Left hindlimb (tissue), 1 donor: ENCODE results near the gene ZNF14.
A peak's percentile ranks its signal among the peaks of the same experiment; 100 is the strongest.
"Not testable (repeated sequence)": the region's sequence is repeated elsewhere in the genome, so short reads cannot be mapped to it uniquely, and the experiment has no call there.

ENCODE experiments used
- DNase-seq: peaks from one replicate; pipeline ENCODE4 v3.0.0-alpha.2; 2018

ZNF14 gene

GRCh38 chr19:19732579-19733501 lies at the start of gene ZNF14:
ZNF14 (minus strand) TSS chr19:19733112; CDS start chr19:19732958, 154 bp downstream.
- DNase-seq = peak; percentile 94

DNA sequence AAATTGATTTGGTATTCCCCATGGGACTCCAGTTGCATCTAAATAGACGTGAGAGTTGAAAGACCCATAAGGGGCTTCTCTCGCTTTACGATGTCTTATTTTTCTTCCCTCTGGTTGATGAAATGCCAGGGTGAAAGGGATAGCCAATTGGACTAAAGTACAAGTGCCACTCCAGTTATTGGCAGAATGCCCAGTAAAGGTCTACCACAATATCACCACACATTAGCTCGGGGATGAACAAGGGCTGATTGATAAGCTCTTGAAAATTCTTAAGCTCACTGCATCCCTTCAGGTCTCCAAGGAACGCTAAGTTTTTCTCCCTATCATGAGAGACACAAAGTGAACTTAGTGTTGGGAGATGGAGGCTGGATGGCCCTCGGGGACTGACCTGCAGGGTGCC lies 48.9 kb upstream of the ZNF14 start:
- DNase-seq = not testable (repeated sequence)

DNA sequence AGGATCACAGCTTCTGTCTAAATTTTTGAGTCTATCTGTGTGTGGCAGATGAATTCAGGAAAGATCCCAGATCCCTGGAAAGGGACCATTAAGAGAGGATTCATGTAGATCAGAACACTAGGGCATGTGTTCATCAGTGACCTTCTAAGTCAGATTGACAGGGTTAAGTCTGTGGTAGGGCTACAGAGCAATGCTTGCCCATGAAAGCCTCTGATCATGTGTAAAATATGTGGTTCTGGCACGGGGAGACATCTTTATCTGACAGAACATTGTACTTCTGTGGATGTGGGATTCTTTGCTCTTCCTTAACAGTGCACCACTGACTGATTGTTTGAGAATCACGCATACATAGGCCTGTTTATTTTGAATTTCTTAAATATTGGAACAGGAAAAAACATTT lies 45.8 kb upstream of the ZNF14 start:
- no peak for DNase-seq

GRCh38 chr19:19777692-19778091 lies 44.8 kb upstream of the ZNF14 start:
- no peak for DNase-seq

- peak; percentile 98 for DNase-seq
These were observed 43.5 kb upstream of the ZNF14 start for GRCh38 chr19:19776206-19777008.

- DNase-seq = no peak
These were observed 42.9 kb upstream of the ZNF14 start for GRCh38 chr19:19775891-19776205.

DNA sequence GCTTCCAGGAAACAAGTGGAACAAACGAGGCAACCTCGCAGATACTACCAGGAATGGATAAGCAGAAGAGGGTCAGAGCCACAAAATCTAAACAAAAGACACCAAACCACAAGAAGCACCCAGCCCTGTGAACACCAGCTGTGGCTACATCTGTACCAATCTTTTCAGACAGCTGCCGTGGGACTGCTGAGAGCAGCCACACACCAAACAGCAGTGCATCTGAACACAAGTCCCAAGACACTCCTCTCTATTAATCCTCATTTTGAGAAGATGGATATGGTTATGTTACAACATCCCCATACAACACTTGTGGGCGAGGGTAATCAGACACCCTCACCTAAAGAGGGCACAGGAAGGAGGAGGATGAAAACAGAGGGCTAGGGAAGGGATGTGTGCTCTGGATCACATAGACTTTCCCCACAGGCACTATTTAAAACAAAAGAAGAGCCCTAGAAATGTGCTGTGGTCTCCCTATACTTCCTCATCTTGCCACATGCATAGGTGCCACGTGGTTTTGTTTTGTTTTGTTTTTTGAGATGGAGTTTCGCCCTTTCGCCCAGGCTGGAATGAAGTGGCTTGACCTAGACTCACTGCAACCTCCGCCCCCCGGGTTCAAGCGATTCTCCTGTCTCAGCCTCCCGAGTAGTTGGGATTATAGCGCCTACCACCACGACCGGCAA lies 41.6 kb upstream of the ZNF14 start:
- no peak for DNase-seq

- not testable (repeated sequence) for DNase-seq
These were observed 39.1 kb upstream of the ZNF14 start for GRCh38 chr19:19771963-19772362.

- DNase-seq = not testable (repeated sequence)
These were observed 37.1 kb upstream of the ZNF14 start for GRCh38 chr19:19769971-19770370.

DNA sequence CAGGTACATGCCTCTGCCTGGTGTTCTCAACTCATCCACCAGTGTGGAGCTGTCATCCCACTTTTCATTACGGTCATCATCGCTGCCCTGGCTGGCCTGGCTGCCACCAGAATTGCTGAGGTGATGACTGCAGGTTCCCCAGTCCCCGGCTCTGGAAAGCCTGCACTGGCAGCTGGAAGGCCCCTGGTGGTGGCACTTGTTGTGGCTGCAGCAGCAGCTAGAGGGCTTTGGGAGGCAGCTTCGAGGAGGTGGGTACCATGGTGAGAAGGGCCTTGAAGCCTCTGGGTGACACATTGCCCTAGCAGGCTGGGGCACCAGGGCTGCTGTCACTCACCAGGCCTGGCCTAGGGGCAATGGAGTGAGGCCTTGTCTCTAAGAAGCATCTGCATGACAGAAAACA lies 25.3 kb upstream of the ZNF14 start:
- DNase-seq = no peak

GRCh38 chr19:19752760-19753403 lies 20.0 kb upstream of the ZNF14 start:
- no peak for DNase-seq

GRCh38 chr19:19751846-19752245 lies 18.9 kb upstream of the ZNF14 start:
- DNase-seq = no peak

GRCh38 chr19:19750842-19751790 lies 18.2 kb upstream of the ZNF14 start:
- no peak for DNase-seq

- no peak for DNase-seq
These were observed 17.3 kb upstream of the ZNF14 start for GRCh38 chr19:19749908-19750841.

DNA sequence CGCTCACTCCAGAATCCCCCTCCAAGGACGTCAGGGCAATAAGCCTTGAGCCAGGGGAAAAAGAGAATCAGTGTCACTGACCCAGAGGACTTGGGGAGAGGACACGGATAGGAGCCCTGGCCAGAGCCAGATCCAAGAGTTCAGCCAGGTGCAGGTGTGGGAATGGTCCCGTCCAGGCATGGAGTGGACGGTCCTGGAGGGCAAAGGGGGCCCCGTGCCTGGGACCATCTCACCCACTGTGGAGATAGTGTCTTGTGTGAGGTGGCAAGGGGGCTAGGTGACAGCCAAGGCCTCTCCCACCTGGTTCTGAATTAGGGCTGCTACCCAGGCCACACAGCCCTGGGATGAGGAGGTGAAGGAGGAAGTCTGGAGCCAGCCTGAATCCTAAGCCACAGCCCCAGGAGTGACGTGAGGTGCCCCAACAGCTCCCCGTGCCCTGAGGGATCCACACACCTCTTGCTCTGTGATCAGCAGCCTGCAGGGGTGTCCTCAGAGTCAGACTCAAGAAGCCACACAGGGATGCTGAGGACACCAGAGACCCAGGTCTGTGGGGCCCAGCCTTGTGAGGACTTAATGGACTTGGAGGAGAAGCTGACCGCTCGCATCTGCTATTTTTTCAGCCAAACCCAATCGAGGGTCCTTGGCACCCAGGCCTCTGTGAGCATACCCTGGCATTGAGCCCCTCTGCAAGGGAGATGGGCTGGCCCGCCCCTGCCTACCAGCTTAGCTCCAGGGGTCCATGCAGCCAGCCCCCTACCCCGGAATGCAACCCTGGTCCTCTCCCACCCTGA lies 16.4 kb upstream of the ZNF14 start:
- DNase-seq = no peak

GRCh38 chr19:19748249-19748938 lies 15.5 kb upstream of the ZNF14 start:
- no peak for DNase-seq

GRCh38 chr19:19747357-19748220 lies 14.7 kb upstream of the ZNF14 start:
- DNase-seq = no peak
